ENCODE measurements around the gene PRMT7. TPM values are rescaled to one million over a fixed set of nuclear protein-coding genes. Genes with fewer than 3 reads are reported as not detected.

Gene PRMT7
- total RNA-seq, 1 donor from 2014 or later, result 71.9 TPM

DNA sequence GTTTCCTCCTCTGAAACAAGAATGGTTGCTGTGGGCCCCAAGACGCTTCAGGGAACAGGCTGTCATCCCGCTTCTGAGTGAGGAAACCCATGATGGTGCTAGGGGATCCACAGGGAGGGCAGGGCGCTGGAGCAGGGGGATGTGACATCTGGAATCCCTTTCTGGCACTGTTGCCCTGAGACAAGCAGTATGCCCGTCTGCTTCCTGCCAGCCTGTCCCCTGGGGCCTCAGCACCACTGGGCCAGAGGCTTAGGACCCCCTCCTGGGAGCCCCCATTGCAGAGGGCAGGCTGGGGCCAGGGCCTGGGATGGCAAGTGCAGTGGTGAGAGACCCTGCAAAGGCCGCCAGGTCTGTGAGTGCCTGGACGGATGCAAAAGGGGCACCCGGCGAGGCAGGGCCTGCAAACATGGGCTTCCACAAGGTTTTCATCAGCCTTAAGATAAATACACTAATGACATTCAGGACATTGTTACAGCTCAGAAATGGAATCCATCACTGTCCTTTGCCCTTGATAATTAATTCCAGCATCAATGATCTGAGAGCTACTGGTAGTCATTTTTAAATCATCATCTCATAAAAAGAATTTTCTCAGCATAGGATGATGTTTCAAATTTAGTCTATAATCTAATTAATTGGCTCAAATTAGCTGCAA is 51.6 kb downstream of the PRMT7 start:
- no peaks in the 10 kb centered on the region for H3K36me3 Mint-ChIP-seq (ENCODE audit: low read depth)
- peaks cover 12% of the 10 kb centered on the region for H3K4me1 Mint-ChIP-seq
- DNase-seq (ENCODE audit: low read depth, low spot score), result no peak
- TF ChIP-seq, protein P1, sequence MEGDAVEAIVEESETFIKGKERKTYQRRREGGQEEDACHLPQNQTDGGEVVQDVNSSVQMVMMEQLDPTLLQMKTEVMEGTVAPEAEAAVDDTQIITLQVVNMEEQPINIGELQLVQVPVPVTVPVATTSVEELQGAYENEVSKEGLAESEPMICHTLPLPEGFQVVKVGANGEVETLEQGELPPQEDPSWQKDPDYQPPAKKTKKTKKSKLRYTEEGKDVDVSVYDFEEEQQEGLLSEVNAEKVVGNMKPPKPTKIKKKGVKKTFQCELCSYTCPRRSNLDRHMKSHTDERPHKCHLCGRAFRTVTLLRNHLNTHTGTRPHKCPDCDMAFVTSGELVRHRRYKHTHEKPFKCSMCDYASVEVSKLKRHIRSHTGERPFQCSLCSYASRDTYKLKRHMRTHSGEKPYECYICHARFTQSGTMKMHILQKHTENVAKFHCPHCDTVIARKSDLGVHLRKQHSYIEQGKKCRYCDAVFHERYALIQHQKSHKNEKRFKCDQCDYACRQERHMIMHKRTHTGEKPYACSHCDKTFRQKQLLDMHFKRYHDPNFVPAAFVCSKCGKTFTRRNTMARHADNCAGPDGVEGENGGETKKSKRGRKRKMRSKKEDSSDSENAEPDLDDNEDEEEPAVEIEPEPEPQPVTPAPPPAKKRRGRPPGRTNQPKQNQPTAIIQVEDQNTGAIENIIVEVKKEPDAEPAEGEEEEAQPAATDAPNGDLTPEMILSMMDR (conservative IDR thresholded peaks at IDR 0.05), result no peak
- H3K27ac Mint-ChIP-seq (ENCODE audit: unreplicated experiment), result no peak overlapping the region
- H3K27me3 Mint-ChIP-seq (ENCODE audit: low read depth), result no peaks in the 10 kb centered on the region
- H3K4me3 Mint-ChIP-seq, result no peak overlapping the region
- no peaks in the 10 kb centered on the region for H3K9me3 Mint-ChIP-seq

DNA sequence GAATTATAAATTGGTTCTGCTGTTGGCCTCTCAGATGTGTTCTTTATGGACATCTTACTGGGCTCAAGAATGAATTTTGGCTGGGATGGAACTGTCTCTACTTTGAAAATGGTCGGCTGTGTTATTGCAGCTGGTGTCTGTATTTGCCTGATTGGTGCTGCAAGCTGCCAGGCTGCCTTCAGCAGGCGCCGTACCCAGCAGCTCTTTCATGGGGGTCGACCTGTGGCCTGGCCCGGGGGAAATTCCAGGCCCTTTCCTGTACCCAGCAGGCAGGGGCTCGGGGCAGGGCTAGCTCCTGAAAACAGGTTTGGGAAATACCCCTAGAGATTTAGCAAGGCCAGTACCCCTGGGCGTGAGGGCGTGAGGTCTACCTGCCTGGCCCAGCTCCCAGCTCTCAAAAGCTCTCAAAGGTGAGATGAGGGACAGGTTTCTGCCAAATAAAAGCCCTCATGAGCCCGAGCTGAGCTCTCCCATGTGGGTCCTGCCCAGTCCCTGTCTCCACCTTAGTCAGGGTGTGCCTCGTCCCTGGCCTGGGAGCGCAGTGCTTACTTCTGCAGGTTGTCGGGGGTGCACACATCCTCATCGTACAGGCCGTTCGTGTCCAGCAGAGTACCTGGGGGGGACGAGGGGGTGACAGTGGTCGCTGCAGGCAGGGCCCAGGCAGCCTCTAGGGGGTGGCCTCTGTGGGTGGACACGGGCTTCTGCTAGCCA is 52.3 kb downstream of the PRMT7 start:
- DNase-seq (ENCODE audit: low read depth, low spot score), result no peak
- no peak overlapping the region for H3K4me3 Mint-ChIP-seq
- no peaks in the 10 kb centered on the region for H3K36me3 Mint-ChIP-seq (ENCODE audit: low read depth)
- TF ChIP-seq, protein P1 (conservative IDR thresholded peaks at IDR 0.05), result no peak
- H3K9me3 Mint-ChIP-seq, result no peaks in the 10 kb centered on the region
- peaks cover 15% of the 10 kb centered on the region for H3K4me1 Mint-ChIP-seq
- H3K27me3 Mint-ChIP-seq (ENCODE audit: low read depth), result no peaks in the 10 kb centered on the region
- H3K27ac Mint-ChIP-seq (ENCODE audit: unreplicated experiment), result no peak overlapping the region

DNA sequence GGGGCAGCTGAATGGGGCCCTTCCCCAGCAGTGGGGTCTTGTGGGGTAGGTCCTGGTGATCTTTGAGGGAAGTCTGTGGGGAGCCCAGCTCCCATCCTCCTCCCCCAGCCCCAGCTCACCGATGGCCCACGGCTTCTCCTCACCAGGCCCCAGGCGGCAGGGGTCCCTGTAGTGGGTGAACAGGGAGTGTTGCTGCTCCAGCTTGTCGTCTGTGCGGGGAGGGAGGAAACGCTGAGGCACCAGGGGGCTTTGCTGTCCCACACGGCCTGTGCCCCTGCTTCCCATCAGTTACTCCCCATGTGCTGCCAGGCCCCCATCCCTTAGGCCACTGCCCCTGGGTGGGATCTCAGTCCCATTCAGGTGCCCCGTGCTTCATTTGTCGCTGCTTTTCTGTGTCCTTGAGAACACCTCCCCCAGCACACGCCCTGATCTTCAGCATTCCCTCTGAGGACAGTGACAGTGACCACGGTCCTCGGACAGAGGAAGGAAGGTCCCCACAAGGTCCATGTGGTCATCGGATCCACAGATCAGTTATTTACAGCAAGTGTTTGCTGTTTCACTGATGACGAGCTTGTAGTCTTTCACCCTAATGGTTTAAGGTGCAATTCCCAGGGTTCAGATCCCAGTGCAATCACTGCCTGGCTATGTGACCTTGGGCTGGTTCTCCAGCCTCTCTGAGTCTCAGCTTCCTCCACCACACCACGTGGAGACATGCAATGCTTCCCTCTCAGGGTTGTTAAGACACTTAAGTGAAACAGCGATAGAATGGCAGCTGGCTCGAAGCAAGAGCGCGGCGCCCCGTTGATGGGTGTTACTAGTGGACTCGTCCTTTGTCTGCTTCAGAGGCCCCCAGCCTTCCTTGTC is 53.1 kb downstream of the PRMT7 start:
- H3K4me1 Mint-ChIP-seq, result peaks cover 21% of the 10 kb centered on the region
- TF ChIP-seq, protein P1 (conservative IDR thresholded peaks at IDR 0.05), result no peak
- H3K4me3 Mint-ChIP-seq, result peak overlapping the region; percentile 12
- H3K27ac Mint-ChIP-seq (ENCODE audit: unreplicated experiment), result peak overlapping the region; percentile 84
- no peaks in the 10 kb centered on the region for H3K36me3 Mint-ChIP-seq (ENCODE audit: low read depth)
- no peaks in the 10 kb centered on the region for H3K9me3 Mint-ChIP-seq
- DNase-seq (ENCODE audit: low read depth, low spot score), result no peak
- H3K27me3 Mint-ChIP-seq (ENCODE audit: low read depth), result no peaks in the 10 kb centered on the region

DNA sequence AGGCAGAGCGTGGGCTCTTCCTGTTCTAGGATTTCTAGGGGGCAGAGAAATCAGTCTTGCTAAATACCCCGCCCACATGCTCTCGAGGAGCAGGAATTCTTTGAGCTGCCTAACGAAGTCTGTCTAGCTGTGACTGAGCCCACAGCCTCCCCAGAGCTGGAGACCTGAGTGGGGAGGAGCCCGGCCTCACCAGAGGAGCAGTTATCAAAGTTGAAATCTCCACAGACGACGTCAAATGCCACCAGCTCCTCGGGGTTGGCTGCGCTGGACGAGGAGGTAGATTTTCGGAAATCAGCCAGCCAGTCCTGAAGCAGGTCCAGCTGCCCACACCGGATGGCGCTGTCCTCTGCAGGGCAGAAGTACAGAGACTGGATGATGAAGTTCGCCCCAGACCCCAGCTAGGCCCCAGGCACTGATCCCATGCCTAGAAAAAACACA is 53.8 kb downstream of the PRMT7 start:
- no peaks in the 10 kb centered on the region for H3K9me3 Mint-ChIP-seq
- H3K4me1 Mint-ChIP-seq, result peaks cover 21% of the 10 kb centered on the region
- peak overlapping the region; percentile 84 for H3K27ac Mint-ChIP-seq (ENCODE audit: unreplicated experiment)
- peak overlapping the region; percentile 12 for H3K4me3 Mint-ChIP-seq
- DNase-seq (ENCODE audit: low read depth, low spot score), result no peak
- TF ChIP-seq, protein P1 (conservative IDR thresholded peaks at IDR 0.05), result peak; percentile 35
- H3K27me3 Mint-ChIP-seq (ENCODE audit: low read depth), result no peaks in the 10 kb centered on the region
- no peaks in the 10 kb centered on the region for H3K36me3 Mint-ChIP-seq (ENCODE audit: low read depth)

DNA sequence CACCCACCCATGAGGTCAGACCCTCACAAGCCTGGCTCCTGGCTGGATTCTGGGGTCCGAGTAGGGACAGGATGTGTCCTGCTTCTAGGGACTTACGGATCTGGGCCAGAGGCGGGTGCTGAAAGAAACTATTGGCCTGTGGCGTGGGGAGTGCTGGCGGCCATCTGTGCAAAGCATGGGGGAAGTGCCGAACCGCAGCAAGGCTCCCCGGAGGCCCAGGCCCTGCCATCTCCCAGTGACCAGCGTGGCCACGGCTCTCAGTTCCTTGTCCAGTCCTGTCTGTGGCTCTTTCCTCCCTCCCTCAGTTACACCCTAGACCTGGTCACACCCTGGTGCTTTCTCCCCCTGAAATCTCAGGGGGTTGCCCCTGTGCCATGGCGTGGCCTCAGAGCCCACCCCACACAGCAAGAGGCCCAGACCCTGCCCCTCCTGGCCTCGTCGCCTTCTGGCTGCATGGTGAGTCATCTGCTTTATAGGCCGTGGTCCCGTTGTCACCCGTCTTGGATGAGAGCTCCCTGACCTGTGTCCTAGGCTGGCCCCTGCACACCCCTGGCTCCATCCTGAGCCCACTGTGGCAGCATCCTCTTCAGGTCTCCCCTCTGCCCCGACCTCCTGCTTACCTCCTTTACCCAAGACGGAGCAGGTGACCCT is 54.5 kb downstream of the PRMT7 start:
- Mint-ChIP-seq H3K4me1 (peaks cover 21% of the 10 kb centered on the region), H3K27me3 (ENCODE audit: low read depth) (no peaks in the 10 kb centered on the region), H3K36me3 (ENCODE audit: low read depth) (no peaks in the 10 kb centered on the region), H3K27ac (ENCODE audit: unreplicated experiment) (no peak overlapping the region), H3K4me3 (no peak overlapping the region), H3K9me3 (no peaks in the 10 kb centered on the region)
- TF ChIP-seq, protein P1 (conservative IDR thresholded peaks at IDR 0.05), result no peak
- DNase-seq (ENCODE audit: low read depth, low spot score), result no peak
